ENCODE data around the gene NTM. TPM values are rescaled to one million over a fixed set of nuclear protein-coding genes. Genes with fewer than 3 reads are reported as not detected.

The NTM gene
- total RNA-seq, 1 experiment from 2014 or later = 9.9 TPM

- Mint-ChIP-seq H3K27ac (peak overlapping the region in 1 of 3 experiments; percentile 88; a peak in 1 of 7 replicates), H3K4me3 (no peak overlapping the region)
- no peak overlapping the region for H2BK120ac ChIP-seq (ENCODE audit: low read depth, low read length, poor library complexity, severe bottlenecking)
These were observed 313.3 kb downstream of the NTM start for GRCh38 chr11:131683666-131684065.

More at GRCh38 chr11:131683666-131684065, 313.3 kb downstream of the NTM start:
- H3K79me1 ChIP-seq (ENCODE audit: insufficient read depth, low read depth, low read length, poor library complexity, severe bottlenecking) = no peaks in the 10 kb centered on the region
- no peak overlapping the region for H3K4ac ChIP-seq (ENCODE audit: low read depth, low read length)
- Mint-ChIP-seq H3K9me3 (no peaks in the 10 kb centered on the region), H3K36me3 (ENCODE audit: insufficient read depth in 1 of 3, low read depth in 3 of 3) (no peaks in the 10 kb centered on the region), H3K4me1 (peaks cover 8 to 13% of the 10 kb centered on the region in 2 experiments; a peak in 3 of 4 replicates), H3K27me3 (ENCODE audit: low read depth) (peaks cover 12% of the 10 kb centered on the region)
- H2BK15ac ChIP-seq (ENCODE audit: low read depth, low read length) = no peak overlapping the region
- H3K9me3 ChIP-seq (ENCODE audit: control insufficient read depth, low read depth, low read length) = no peaks in the 10 kb centered on the region
- H3K18ac ChIP-seq (ENCODE audit: insufficient read length, low read depth, low read length) = no peak overlapping the region
- no peak overlapping the region for H4K8ac ChIP-seq (replicated peaks; ENCODE audit: insufficient read length, low read depth, low read length)
- H3K23ac ChIP-seq (ENCODE audit: insufficient read length, low read depth, low read length) = no peak overlapping the region
- no peaks in the 10 kb centered on the region for H4K20me1 ChIP-seq (ENCODE audit: control insufficient read depth, insufficient read depth, insufficient read length)
- WGBS (ENCODE audit: extremely low coverage, insufficient read length, low lambda C conversion rate) = no CpG with 5 or more reads among the region's 11 CpGs
- H2AK5ac ChIP-seq (ENCODE audit: insufficient read length, low read length) = no peak overlapping the region
- no peak for TF ChIP-seq CTCF (conservative IDR thresholded peaks at IDR 0.05)
- peaks cover 6% of the 10 kb centered on the region for H3K23me2 ChIP-seq (ENCODE audit: insufficient read length, low read depth, low read length, poor library complexity, severe bottlenecking)
- H3T11ph ChIP-seq (ENCODE audit: low read length) = no peak overlapping the region
- no peaks in the 10 kb centered on the region for H3K27me3 ChIP-seq (ENCODE audit: insufficient read depth, low read length)
- H3K27ac ChIP-seq (ENCODE audit: insufficient read length, low read depth, low read length) = no peak overlapping the region
- H3K9ac ChIP-seq (ENCODE audit: extremely low read depth, insufficient read length, low read length) = no peak overlapping the region
- no peak overlapping the region for H2BK20ac ChIP-seq (ENCODE audit: low read depth, low read length, poor library complexity, severe bottlenecking)
- no peak overlapping the region for H3K4me2 ChIP-seq (ENCODE audit: insufficient read depth, insufficient read length, low read length)
- H2BK5ac ChIP-seq (ENCODE audit: insufficient read length, low read length) = no peak overlapping the region
- no peak overlapping the region for H4K5ac ChIP-seq (ENCODE audit: insufficient read length, low read depth, low read length)
- DNase-seq = peak; percentile 14
- no peak overlapping the region for H2AFZ ChIP-seq (ENCODE audit: low read length)
- no peaks in the 10 kb centered on the region for H3K4me1 ChIP-seq (ENCODE audit: insufficient read depth, low read length)
- H2BK12ac ChIP-seq (ENCODE audit: insufficient read length, low read depth, low read length) = no peak overlapping the region
- H3K56ac ChIP-seq (ENCODE audit: insufficient read length, low read depth, low read length) = no peak overlapping the region
- H4K91ac ChIP-seq (ENCODE audit: insufficient read length, low read depth, low read length) = no peak overlapping the region
- no peaks in the 10 kb centered on the region for H3K79me2 ChIP-seq (ENCODE audit: insufficient read depth, low read length)
- H3K14ac ChIP-seq (ENCODE audit: insufficient read depth, low read length) = no peak overlapping the region
